Measurements from ENCODE around the gene APOL1.

- no peak for TF ChIP-seq CTCF (IDR thresholded peaks at IDR 0.05)
- no peak for TF ChIP-seq POLR2A (IDR thresholded peaks at IDR 0.05)
These were observed 58.6 kb downstream of the APOL1 start for GRCh38 chr22:36311386-36312085.
